Measurements from ENCODE around the gene TMPRSS3.

TMPRSS3 gene

GRCh38 chr21:42386034-42386591, 9.7 kb downstream of the TMPRSS3 start:
- no peak for DNase-seq

GRCh38 chr21:42385619-42386018, 10.2 kb downstream of the TMPRSS3 start:
- DNase-seq: no peak

GRCh38 chr21:42384989-42385388, 10.9 kb downstream of the TMPRSS3 start:
- DNase-seq: no peak

DNA sequence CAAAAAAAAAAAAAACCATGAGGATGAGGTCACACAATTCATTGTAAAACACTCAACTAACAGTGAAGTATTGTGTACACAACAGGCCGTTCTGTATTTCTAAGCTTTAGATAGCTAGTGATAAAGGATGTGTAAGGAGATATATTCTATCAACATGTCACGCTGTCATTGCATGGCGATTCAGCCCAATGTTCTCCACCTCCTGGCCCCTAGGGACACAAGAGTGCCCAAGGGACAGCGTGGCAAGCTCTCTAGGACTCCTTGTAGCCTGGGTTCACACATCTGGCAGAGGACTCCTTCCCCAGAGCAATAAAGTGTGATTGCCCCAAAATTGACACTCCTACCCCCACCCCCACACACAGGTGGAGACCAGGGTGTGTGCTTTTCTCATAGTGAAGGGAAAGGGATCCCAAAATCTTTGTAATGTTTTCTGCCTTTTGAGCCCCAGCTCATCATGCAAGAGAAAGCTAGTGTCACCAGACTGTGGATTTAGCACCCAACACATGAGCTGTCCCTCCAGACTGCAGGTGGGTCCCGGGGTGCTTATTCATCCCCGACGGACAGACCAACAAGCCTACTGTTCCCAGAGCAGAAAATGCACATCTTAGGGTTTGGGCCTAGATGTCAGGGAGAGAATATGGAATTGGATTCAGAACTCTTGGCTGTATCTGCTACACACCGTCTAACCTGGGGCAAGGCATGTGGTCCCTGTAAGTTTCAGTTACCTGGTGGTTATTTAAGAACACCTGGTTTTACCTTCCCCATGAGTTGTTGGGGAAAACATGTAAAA, 11.5 kb downstream of the TMPRSS3 start:
- no peak for DNase-seq

DNA sequence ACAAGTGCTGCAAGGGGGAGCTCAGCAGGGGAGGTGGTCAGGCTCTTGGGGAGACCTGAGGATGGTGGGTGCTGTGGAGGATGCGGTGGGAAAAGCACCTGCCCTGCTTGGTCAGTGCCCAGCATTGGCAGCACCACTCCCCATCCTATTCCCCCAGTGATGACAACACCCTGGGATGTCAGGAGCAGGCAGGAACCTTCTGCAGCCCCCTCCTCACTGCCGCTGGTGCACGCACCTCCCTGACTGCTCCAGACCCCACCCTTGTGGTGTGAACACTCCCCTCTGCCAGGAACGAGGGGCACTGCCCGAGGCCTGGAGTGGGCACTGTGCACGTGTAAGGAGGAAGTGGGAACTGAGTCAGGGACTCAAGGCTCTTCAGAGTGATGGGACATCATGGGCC, 12.5 kb downstream of the TMPRSS3 start:
- DNase-seq: no peak

GRCh38 chr21:42382915-42383314, 12.9 kb downstream of the TMPRSS3 start:
- DNase-seq: no peak

GRCh38 chr21:42381347-42381984, 14.4 kb downstream of the TMPRSS3 start:
- DNase-seq: no peak

DNA sequence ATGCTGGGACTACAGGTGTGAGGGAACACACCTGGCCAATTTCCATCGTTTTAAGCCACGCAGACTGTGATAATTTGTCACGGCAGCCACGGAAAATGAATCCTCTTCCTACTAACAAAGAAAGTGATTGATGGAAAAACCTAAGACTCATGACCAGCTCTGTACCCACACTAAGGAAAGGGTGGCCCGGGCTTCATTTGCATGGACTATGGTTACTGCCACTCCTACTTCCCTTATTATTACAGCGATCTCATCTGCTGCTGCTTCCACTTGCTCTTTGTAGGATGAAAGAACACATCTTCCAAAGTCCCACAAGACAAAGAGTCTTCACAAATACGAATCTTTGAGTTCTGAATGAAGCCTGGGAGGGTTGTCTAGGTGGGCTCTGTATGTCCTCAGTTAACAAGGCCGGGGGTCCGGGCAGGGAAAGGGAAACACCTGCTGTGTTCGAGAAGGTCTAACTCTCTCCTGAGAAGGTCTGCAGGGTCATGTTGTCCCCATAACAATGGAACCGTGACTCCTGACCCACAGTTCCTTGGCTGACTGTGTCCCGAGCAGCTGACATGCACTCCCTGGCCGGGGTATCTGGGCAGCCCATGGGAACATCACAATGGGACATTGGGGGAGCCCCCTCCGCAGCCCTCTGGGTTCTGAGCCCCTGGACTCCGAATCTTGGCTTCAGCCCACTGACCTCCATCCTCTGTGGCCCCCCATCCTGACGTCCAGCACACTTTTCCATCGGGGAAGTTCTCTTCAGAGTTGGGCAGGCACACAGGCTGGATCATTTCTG, 16.2 kb downstream of the TMPRSS3 start:
- DNase-seq: no peak

- DNase-seq: no peak
These were observed 17.4 kb downstream of the TMPRSS3 start for GRCh38 chr21:42378418-42378817.

- no peak for DNase-seq
These were observed 17.9 kb downstream of the TMPRSS3 start for GRCh38 chr21:42377951-42378340.

DNA sequence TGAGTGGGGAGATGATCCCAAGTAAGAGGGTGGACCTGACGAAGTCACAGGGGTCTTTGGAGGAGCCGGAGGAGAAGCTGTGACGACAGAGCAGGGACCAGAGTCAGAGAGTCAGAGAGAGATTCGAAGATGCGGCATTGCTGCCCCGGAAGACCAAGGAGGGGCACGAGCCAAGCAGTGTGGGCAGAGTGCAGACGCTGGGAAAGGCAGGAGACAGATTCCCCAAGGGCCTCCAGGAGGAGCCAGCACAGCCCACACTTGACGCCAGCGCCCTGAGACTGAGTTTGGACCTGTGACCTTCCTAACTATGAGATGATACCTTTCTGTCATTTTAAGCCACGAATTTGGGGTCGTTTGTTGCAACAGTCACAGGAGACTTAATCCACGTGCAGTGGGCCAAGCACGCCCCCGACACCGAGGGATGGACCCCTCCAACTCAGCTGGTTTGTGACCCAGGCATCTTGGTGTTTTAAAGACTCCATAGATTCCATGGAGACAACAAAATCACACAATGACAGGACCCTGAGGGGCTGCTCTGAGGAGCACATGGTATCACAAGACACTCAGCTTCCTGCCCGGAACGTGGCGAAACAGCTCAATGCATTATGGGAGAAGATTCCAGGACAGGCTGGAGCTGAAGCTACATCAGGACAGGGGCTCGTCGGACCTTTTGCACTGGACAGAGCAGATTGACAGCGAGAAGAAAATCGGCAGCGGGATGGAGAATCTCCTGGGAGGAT, 18.5 kb downstream of the TMPRSS3 start:
- no peak for DNase-seq

GRCh38 chr21:42376338-42376982, 19.4 kb downstream of the TMPRSS3 start:
- no peak for DNase-seq

- no peak for DNase-seq
These were observed 19.9 kb downstream of the TMPRSS3 start for GRCh38 chr21:42375966-42376337.

GRCh38 chr21:42375506-42375905, 20.3 kb downstream of the TMPRSS3 start:
- no peak for DNase-seq

GRCh38 chr21:42374864-42375499, 20.9 kb downstream of the TMPRSS3 start:
- no peak for DNase-seq

DNA sequence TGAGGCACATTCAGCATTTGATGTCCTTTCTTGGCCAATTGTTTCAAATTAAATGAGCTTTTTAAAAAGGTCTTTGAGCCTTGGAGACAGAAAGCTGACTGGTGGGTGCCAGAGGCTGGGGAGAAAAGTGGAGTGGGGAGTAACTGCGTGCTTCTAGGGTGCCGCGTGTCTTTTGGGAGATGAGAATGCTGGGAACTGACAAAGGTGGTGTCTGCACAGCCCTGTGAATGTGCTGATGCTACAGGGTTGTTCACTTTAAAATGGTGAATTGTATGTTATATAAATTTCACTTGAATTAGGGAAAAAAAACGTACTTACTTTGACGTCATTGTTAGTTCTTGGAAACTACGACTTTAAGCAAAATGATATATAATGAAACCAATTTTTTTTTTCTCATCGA, 21.4 kb downstream of the TMPRSS3 start:
- DNase-seq: no peak

DNA sequence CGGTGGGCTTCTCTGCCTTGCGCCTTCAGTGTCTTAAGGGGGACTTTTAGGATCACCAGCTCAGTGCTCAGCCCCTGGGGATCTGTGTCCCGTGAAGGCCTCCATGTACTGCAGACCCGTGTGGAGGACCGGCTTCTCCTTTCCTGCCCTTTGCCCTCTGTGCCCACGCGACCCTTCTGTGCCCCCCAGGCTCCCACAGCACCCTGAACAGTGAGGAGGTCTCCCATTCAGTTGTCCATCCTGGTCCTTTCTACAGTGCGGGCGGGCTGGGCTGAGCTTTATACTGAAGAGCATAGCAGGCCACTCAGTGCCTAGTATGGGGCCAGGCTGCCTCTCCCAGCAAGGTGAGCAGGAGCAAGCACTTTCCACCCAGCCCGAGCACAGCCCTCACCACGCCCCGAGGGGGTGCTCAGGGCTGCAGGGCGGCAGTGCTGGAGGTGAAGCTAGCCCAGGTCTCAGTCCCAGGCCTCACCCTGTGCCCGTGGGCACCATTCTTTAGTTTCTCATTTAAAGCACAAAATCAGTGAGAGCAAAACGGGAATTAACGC, 21.9 kb downstream of the TMPRSS3 start:
- DNase-seq: no peak

- DNase-seq: no peak
These were observed 22.5 kb downstream of the TMPRSS3 start for GRCh38 chr21:42373196-42373907.

- DNase-seq: no peak
These were observed 24.8 kb downstream of the TMPRSS3 start for GRCh38 chr21:42370894-42371654.

DNA sequence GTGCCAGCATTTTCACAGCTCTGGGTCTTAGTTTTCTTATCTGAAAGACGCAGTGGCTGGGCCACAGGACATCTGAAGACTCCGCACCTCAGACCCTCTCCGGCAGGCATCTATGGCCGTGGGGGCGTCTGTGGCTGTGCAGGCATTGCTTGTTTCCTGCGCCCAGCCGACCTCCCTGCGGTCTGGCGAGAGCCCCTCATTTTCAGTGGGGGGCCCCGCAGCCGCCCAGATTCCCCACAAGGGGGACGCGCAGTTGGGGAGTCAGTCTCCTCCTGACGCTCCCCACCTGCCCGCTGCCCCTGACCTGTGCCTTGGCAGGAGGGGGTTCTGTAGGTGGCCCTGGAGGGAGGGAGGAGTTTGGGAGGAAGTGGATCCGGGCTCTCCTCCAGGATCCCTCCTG, 26.0 kb downstream of the TMPRSS3 start:
- no peak for DNase-seq
